Measurements from ENCODE around the gene CFB. TPM values are rescaled to one million over a fixed set of nuclear protein-coding genes. Genes with fewer than 3 reads are reported as not detected.

CFB gene
- total and polyA plus RNA-seq, 9 of the 15 experiments (the other 6 are each of a cell fraction or from before 2014, with no cell fraction given): 0.08 to 0.91 (median 0.22) TPM; not detected in 4

GRCh38 chr6:31972709-31973350, 26.9 kb downstream of the CFB start (continued):
- TF ChIP-seq HES1 (IDR thresholded peaks at IDR 0.05; ENCODE audit: low read depth) (no peak), CREB5 (CRISPR knock-in tag; IDR thresholded peaks at IDR 0.05) (0 out of 2 replicates have a peak, but pooled peaks have one; percentile 38), PML (IDR thresholded peaks at IDR 0.05; ENCODE audit: low read length) (no peak; the same call in 1 of the 2 replicates), GABPB2 (CRISPR knock-in tag; conservative IDR thresholded peaks at IDR 0.05) (no peak), POLR3G (IDR thresholded peaks at IDR 0.05; ENCODE audit: extremely low read depth, insufficient read length, insufficient replicate concordance) (no peak), ZNF134 (CRISPR knock-in tag; conservative IDR thresholded peaks at IDR 0.05) (peak; percentile 22; the same call in 1 of the 2 replicates), STAT6 (CRISPR knock-in tag; IDR thresholded peaks at IDR 0.05) (no peak), ZNF830 (CRISPR knock-in tag; IDR thresholded peaks at IDR 0.05) (no peak; the same call in 1 of the 2 replicates), ID3 (CRISPR knock-in tag; IDR thresholded peaks at IDR 0.05) (no peak), ID3 (tag; IDR thresholded peaks at IDR 0.05) (no peak; the same call in none of the 2 replicates), ZNF507 (tag; conservative IDR thresholded peaks at IDR 0.05) (no peak), NELFE (IDR thresholded peaks at IDR 0.05; ENCODE audit: insufficient read depth, insufficient read length) (no peak), BRF1 (IDR thresholded peaks at IDR 0.05; ENCODE audit: borderline replicate concordance, extremely low read depth, insufficient read length) (no peak), SIRT6 (IDR thresholded peaks at IDR 0.05; ENCODE audit: low read depth, low read length) (no peak), ZHX1 (conservative IDR thresholded peaks at IDR 0.05; ENCODE audit: low read length) (no peak), ZBTB7A (IDR thresholded peaks at IDR 0.05; ENCODE audit: borderline replicate concordance, control insufficient read depth, low read depth, low read length) (no peak), GTF2A2 (tag; IDR thresholded peaks at IDR 0.05) (peak; percentile 70; the same call in 1 of the 2 replicates), HMGXB4 (CRISPR knock-in tag; IDR thresholded peaks at IDR 0.05) (peak; percentile 77; the same call in 1 of the 2 replicates)
